Measurements from ENCODE around the gene RPS6KA2.

RPS6KA2 gene

GRCh38 chr6:166662690-166663089 lies 35.6 kb upstream of the RPS6KA2 start:
- DNase-seq (ENCODE audit: low spot score): no peak
- no peak overlapping the region for H3K27ac ChIP-seq
- POLR2A ChIA-PET (ENCODE audit: low non-redundant PET): no interaction called here
- CTCF ChIA-PET: no interaction called here
- no peak for TF ChIP-seq CTCF (conservative IDR thresholded peaks at IDR 0.05; ENCODE audit: low read depth)

GRCh38 chr6:166661327-166662085 lies 34.5 kb upstream of the RPS6KA2 start:
- ChIA-PET POLR2A (ENCODE audit: low non-redundant PET) (no interaction called here), CTCF (interaction anchor here (0.7 kb wide), 1 partner anchor 15 kb away, joined by 3 read pairs; no protein-coding TSS in a partner anchor)
- no peak overlapping the region for H3K27ac ChIP-seq
- TF ChIP-seq CTCF (conservative IDR thresholded peaks at IDR 0.05; ENCODE audit: low read depth): no peak
- no peak for DNase-seq (ENCODE audit: low spot score)

GRCh38 chr6:166660157-166660688 lies 33.2 kb upstream of the RPS6KA2 start:
- no peak overlapping the region for H3K27ac ChIP-seq
- POLR2A ChIA-PET (ENCODE audit: low non-redundant PET): no interaction called here
- no peak for TF ChIP-seq CTCF (conservative IDR thresholded peaks at IDR 0.05; ENCODE audit: low read depth)
- no peak for DNase-seq (ENCODE audit: low spot score)
- CTCF ChIA-PET: interaction anchor here (0.5 kb wide), 1 partner anchor 16 kb away, joined by 4 read pairs; no protein-coding TSS in a partner anchor

- no peak overlapping the region for H3K27ac ChIP-seq
- no peak for DNase-seq (ENCODE audit: low spot score)
- CTCF ChIA-PET: interaction anchor here (0.5 to 1.2 kb wide), 2 partner anchors 14 to 16 kb away, joined by 3 to 4 read pairs; no protein-coding TSS in a partner anchor
- POLR2A ChIA-PET (ENCODE audit: low non-redundant PET): no interaction called here
- TF ChIP-seq CTCF (conservative IDR thresholded peaks at IDR 0.05; ENCODE audit: low read depth): no peak
These were observed 32.5 kb upstream of the RPS6KA2 start for GRCh38 chr6:166659581-166659980.

- POLR2A ChIA-PET (ENCODE audit: low non-redundant PET): no interaction called here
- no peak for DNase-seq (ENCODE audit: low spot score)
- H3K27ac ChIP-seq: no peak overlapping the region
- CTCF ChIA-PET: interaction anchor here (1.2 kb wide), 1 partner anchor 15 kb away, joined by 3 read pairs; no protein-coding TSS in a partner anchor
- no peak for TF ChIP-seq CTCF (conservative IDR thresholded peaks at IDR 0.05; ENCODE audit: low read depth)
These were observed 31.7 kb upstream of the RPS6KA2 start for GRCh38 chr6:166658792-166659150.

GRCh38 chr6:166658115-166658791 lies 31.2 kb upstream of the RPS6KA2 start:
- ChIA-PET POLR2A (ENCODE audit: low non-redundant PET) (no interaction called here), CTCF (no interaction called here)
- no peak for TF ChIP-seq CTCF (conservative IDR thresholded peaks at IDR 0.05; ENCODE audit: low read depth)
- DNase-seq (ENCODE audit: low spot score): no peak
- H3K27ac ChIP-seq: no peak overlapping the region

Measured in RWPE1 (cell line).